Liver (tissue), 9 donors: ENCODE results near the gene TNP2. TPM values are rescaled to one million over a fixed set of nuclear protein-coding genes. Genes with fewer than 3 reads are reported as not detected.
A peak's percentile ranks its signal among the peaks of the same experiment; 100 is the strongest.

Experiments used
- DNase-seq: peaks from one replicate; pipeline ENCODE4 v3.0.0-alpha.2; 2017; ENCODE audit warnings: low spot score
- H3K27ac ChIP-seq, 2 donors: one replicate each; pipeline ENCODE4 v1.7.0; 2013; ENCODE audit warnings: inconsistent platforms in 2 of 2, low read length in 2 of 2, control low read depth in 1 of 2, low read depth in 1 of 2, mild to moderate bottlenecking in 1 of 2
- H3K27me3 ChIP-seq, 4 donors: one replicate each; pipeline versions ENCODE4 v1.6.1 to v1.7.0; 2013; ENCODE audit warnings: low read length in 3 of 4, inconsistent platforms in 1 of 4, mild to moderate bottlenecking in 1 of 4, moderate library complexity in 1 of 4; ENCODE audit not compliant: control insufficient read depth in 4 of 4, insufficient read depth in 4 of 4
- H3K36me3 ChIP-seq, 4 donors: one replicate each; pipeline versions ENCODE4 v1.6.1 to v1.7.0; 2013; ENCODE audit warnings: low read length in 3 of 4, mild to moderate bottlenecking in 3 of 4, low read depth in 1 of 4, moderate library complexity in 1 of 4; ENCODE audit not compliant: control insufficient read depth in 4 of 4, insufficient read depth in 3 of 4
- H3K4me1 ChIP-seq, 4 donors: one replicate each; pipeline versions ENCODE4 v1.6.1 to v1.7.0; 2013; ENCODE audit warnings: low read length in 3 of 4, mild to moderate bottlenecking in 3 of 4, moderate library complexity in 1 of 4; ENCODE audit not compliant: control insufficient read depth in 4 of 4, insufficient read depth in 4 of 4
- H3K4me3 ChIP-seq, 3 donors: one replicate each; pipeline versions ENCODE4 v1.6.1 to v1.7.0; 2013; ENCODE audit warnings: low read length in 3 of 3, control low read depth in 1 of 3, low read depth in 1 of 3, mild to moderate bottlenecking in 1 of 3
- H3K9ac ChIP-seq, 2 donors: one replicate each; pipeline ENCODE4 v1.7.0; 2013; ENCODE audit warnings: low read length in 2 of 2, mild to moderate bottlenecking in 2 of 2, moderate library complexity in 2 of 2, control low read depth in 1 of 2, low read depth in 1 of 2
- H3K9me3 ChIP-seq, 4 donors: one replicate each; pipeline versions ENCODE4 v1.6.1 to v1.7.0; 2013; ENCODE audit warnings: low read length in 3 of 4; ENCODE audit not compliant: control insufficient read depth in 4 of 4
- ATF3 ChIP-seq: IDR thresholded peaks from 2 replicates; pipeline ENCODE4 v1.6.1; 2016; ENCODE audit warnings: antibody characterized with exemption
- CTCF ChIP-seq: fragments of 150-350 bp; IDR thresholded peaks from 2 replicates; pipeline ENCODE4 v1.5.1; 2017; ENCODE audit warnings: improper control_type of control experiment, low read depth, low read length; ENCODE audit not compliant: missing input control
- EGR1 ChIP-seq, 2 donors: IDR thresholded peaks; 2 replicates each; pipeline ENCODE4 v1.6.1; 2016 to 2018; ENCODE audit warnings: antibody characterized with exemption in 2 of 2, low read depth in 2 of 2
- FOXA1 ChIP-seq: IDR thresholded peaks from 2 replicates; pipeline ENCODE4 v1.6.1; 2016; ENCODE audit warnings: antibody characterized with exemption
- FOXA2 ChIP-seq: IDR thresholded peaks from 2 replicates; pipeline ENCODE4 v1.6.1; 2016; ENCODE audit warnings: antibody characterized with exemption
- GABPA ChIP-seq, 2 donors: IDR thresholded peaks in 1 of 2; conservative IDR thresholded peaks in 1 of 2; 2 replicates each; pipeline ENCODE4 v1.6.1; 2016; ENCODE audit warnings: antibody characterized with exemption in 2 of 2, mild to moderate bottlenecking in 1 of 2, moderate library complexity in 1 of 2
- HNF4A ChIP-seq, 2 donors: conservative IDR thresholded peaks; 2 replicates each; pipeline ENCODE4 v1.6.1; 2016; ENCODE audit warnings: antibody characterized with exemption in 2 of 2, mild to moderate bottlenecking in 2 of 2
- HNF4G ChIP-seq: IDR thresholded peaks from 2 replicates; pipeline ENCODE4 v1.6.1; 2016; ENCODE audit warnings: antibody characterized with exemption
- JUND ChIP-seq, 2 donors: IDR thresholded peaks; 2 replicates each; pipeline ENCODE4 v1.6.1; 2016; ENCODE audit warnings: antibody characterized with exemption in 2 of 2
- MAX ChIP-seq: IDR thresholded peaks from 2 replicates; pipeline ENCODE4 v1.6.1; 2016; ENCODE audit warnings: antibody characterized with exemption
- NR2F2 ChIP-seq: IDR thresholded peaks from 2 replicates; pipeline ENCODE4 v1.6.1; 2016; ENCODE audit warnings: antibody characterized with exemption
- RAD21 ChIP-seq, 2 donors: IDR thresholded peaks; 2 replicates each; pipeline ENCODE4 v1.6.1; 2016; ENCODE audit warnings: antibody characterized with exemption in 2 of 2, mild to moderate bottlenecking in 2 of 2
- REST ChIP-seq: IDR thresholded peaks from 2 replicates; pipeline ENCODE4 v1.6.1; 2016; ENCODE audit warnings: antibody characterized with exemption, mild to moderate bottlenecking
- RXRA ChIP-seq, 2 donors: IDR thresholded peaks; 2 replicates each; pipeline ENCODE4 v1.6.1; 2017 to 2018; ENCODE audit warnings: antibody characterized with exemption in 2 of 2, mild to moderate bottlenecking in 1 of 2
- SP1 ChIP-seq: IDR thresholded peaks from 2 replicates; pipeline ENCODE4 v1.6.1; 2018; ENCODE audit warnings: antibody characterized with exemption, mild to moderate bottlenecking
- TAF1 ChIP-seq: conservative IDR thresholded peaks from 2 replicates; pipeline ENCODE4 v1.6.1; 2016; ENCODE audit warnings: antibody characterized with exemption, mild to moderate bottlenecking
- YY1 ChIP-seq: IDR thresholded peaks from 2 replicates; pipeline ENCODE4 v1.6.1; 2016; ENCODE audit warnings: antibody characterized with exemption, mild to moderate bottlenecking
- ZBTB33 ChIP-seq: IDR thresholded peaks from 2 replicates; pipeline ENCODE4 v1.6.1; 2016; ENCODE audit warnings: antibody characterized with exemption
- WGBS: extraction: QIAGEN DNeasy Blood & Tissue Kit; methylation state at CpG from one replicate; pipeline ENCODE4 v1.1.7; 2013; 5-methylcytosine and 5-hydroxymethylcytosine counted together
- polyA plus RNA-seq, 2 donors: library from polyadenylated mRNA; stranded (reverse) in 1 of 2; unstranded in 1 of 2; fragments of 200-250 nt in 1 of 2; fragments of >200 nt in 1 of 2; fragmentation: Nextera tagmentation in 1 of 2; extraction: Ambion mirVana in 1 of 2; gene quantifications; one replicate each; pipeline versions ENCODE4 v1.2.1 to v1.2.3, GENCODE V29; 2013 to 2015
- total RNA-seq, 2 donors: library from RNA; depleted of rRNA; stranded (reverse); fragments of >200 nt; gene quantifications; one replicate each; pipeline ENCODE4 v1.2.3, GENCODE V29; 2014
- donor health status: healthy.
- donor health status: healthy.
- donor health status: healthy.
- donor health status: healthy.
- donor health status: healthy.

TNP2 gene
- total and polyA plus RNA-seq, 4 donors: not detected

GRCh38 chr16:11234884-11235702 is 34.0 kb downstream of the TNP2 start:
- WGBS: 88% methylated on average over 13 of the region's 13 CpGs
- H3K9ac ChIP-seq: no peak overlapping the region
- H3K4me3 ChIP-seq: no peak overlapping the region
- no peaks in the 10 kb centered on the region for H3K36me3 ChIP-seq
- peaks cover 2 to 7% (median 5%) of the 10 kb centered on the region in 4 donors for H3K4me1 ChIP-seq
- no peak overlapping the region for H3K27ac ChIP-seq
- TF ChIP-seq FOXA2: no peak
- no peaks in the 10 kb centered on the region for H3K27me3 ChIP-seq
- no peaks in the 10 kb centered on the region for H3K9me3 ChIP-seq
- DNase-seq: no peak

- no peaks in the 10 kb centered on the region for H3K9me3 ChIP-seq
- H3K4me1 ChIP-seq: peaks cover 2 to 7% (median 5%) of the 10 kb centered on the region in 4 donors
- no peak overlapping the region for H3K4me3 ChIP-seq
- H3K27ac ChIP-seq: peak overlapping the region in 1 of 2 donors; percentile 2
- TF ChIP-seq JUND (IDR thresholded peaks at IDR 0.05) (no peak), RXRA (IDR thresholded peaks at IDR 0.05) (no peak), NR2F2 (no peak), RAD21 (IDR thresholded peaks at IDR 0.05) (no peak), TAF1 (no peak), HNF4G (no peak), CTCF (no peak), EGR1 (IDR thresholded peaks at IDR 0.05; ENCODE audit: low read depth in 2 of 2) (no peak), HNF4A (conservative IDR thresholded peaks at IDR 0.05) (no peak), MAX (no peak), ZBTB33 (no peak), GABPA (IDR thresholded peaks at IDR 0.05 in 1 of 2, conservative IDR thresholded peaks at IDR 0.05 in 1 of 2) (no peak), REST (no peak), SP1 (no peak), FOXA2 (no peak), FOXA1 (no peak), ATF3 (no peak), YY1 (no peak)
- WGBS: 82% methylated on average over 8 of the region's 8 CpGs
- DNase-seq: no peak
- H3K36me3 ChIP-seq: no peaks in the 10 kb centered on the region
- H3K27me3 ChIP-seq: no peaks in the 10 kb centered on the region
- H3K9ac ChIP-seq: no peak overlapping the region
Observed at GRCh38 chr16:11233727-11234376, 35.3 kb downstream of the TNP2 start.
